HG03520 (cell line): ENCODE measurements around the gene MED31.
"Not testable (repeated sequence)": the region's sequence is repeated elsewhere in the genome, so short reads cannot be mapped to it uniquely, and the experiment has no call there.

Experiments used
- ATAC-seq: cut with Tn5 transposase; IDR thresholded peaks from one replicate; pipeline ENCODE4 v1.9.1; 2021; ENCODE audit warnings: mild to moderate bottlenecking, moderate library complexity; ENCODE audit not compliant: unreplicated experiment

The MED31 gene

GRCh38 chr17:6627019-6627418, 24.4 kb downstream of the MED31 start:
- ATAC-seq, result no peak

- ATAC-seq, result no peak
Observed at GRCh38 chr17:6626616-6627015, 24.8 kb downstream of the MED31 start.

- ATAC-seq, result no peak
Observed at GRCh38 chr17:6623941-6624340, 27.5 kb downstream of the MED31 start.

GRCh38 chr17:6611231-6611630, 40.2 kb downstream of the MED31 start:
- no peak for ATAC-seq

GRCh38 chr17:6610011-6610410, 41.4 kb downstream of the MED31 start:
- no peak for ATAC-seq

GRCh38 chr17:6608321-6608720, 43.1 kb downstream of the MED31 start:
- ATAC-seq, result no peak

- no peak for ATAC-seq
Observed at GRCh38 chr17:6605142-6605541, 46.3 kb downstream of the MED31 start.

GRCh38 chr17:6603744-6604325, 47.6 kb downstream of the MED31 start:
- ATAC-seq, result no peak

GRCh38 chr17:6602141-6602540, 49.3 kb downstream of the MED31 start:
- no peak for ATAC-seq

- ATAC-seq, result no peak
Observed at GRCh38 chr17:6599364-6599763, 52.0 kb downstream of the MED31 start.

GRCh38 chr17:6597727-6598126, 53.7 kb downstream of the MED31 start:
- no peak for ATAC-seq

GRCh38 chr17:6596941-6597340, 54.5 kb downstream of the MED31 start:
- no peak for ATAC-seq

- ATAC-seq, result no peak
Observed at GRCh38 chr17:6596511-6596910, 54.9 kb downstream of the MED31 start.

GRCh38 chr17:6596081-6596480, 55.3 kb downstream of the MED31 start:
- ATAC-seq, result no peak

- not testable (repeated sequence) for ATAC-seq
Observed at GRCh38 chr17:6593371-6593770, 58.0 kb downstream of the MED31 start.
